ENCODE measurements around the gene TSC1.

DNA sequence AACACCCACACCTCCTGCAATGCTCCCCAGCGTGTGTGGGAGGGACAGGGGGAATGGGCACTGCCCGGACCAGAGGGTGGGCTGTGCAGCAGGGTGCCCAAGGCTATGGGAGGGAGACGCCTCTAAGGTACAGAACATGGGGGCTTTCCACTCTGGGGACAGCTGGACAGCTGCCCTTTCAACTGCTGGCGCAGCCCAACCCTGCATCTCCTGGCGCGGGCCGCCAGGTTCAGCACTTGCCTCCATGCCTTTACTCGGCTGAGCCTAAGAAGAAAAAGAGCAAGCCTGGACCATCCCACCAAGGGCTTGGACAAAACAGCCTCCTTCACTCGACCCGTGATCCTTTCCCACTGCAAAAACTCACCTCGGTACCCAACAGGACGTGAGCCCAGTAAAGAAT, 81.3 kb downstream of the TSC1 start:
- TF ChIP-seq EZH2 (IDR thresholded peaks at IDR 0.05; ENCODE audit: borderline replicate concordance, low read depth, low read length, poor library complexity, severe bottlenecking): no peak
- TF ChIP-seq, protein P1, sequence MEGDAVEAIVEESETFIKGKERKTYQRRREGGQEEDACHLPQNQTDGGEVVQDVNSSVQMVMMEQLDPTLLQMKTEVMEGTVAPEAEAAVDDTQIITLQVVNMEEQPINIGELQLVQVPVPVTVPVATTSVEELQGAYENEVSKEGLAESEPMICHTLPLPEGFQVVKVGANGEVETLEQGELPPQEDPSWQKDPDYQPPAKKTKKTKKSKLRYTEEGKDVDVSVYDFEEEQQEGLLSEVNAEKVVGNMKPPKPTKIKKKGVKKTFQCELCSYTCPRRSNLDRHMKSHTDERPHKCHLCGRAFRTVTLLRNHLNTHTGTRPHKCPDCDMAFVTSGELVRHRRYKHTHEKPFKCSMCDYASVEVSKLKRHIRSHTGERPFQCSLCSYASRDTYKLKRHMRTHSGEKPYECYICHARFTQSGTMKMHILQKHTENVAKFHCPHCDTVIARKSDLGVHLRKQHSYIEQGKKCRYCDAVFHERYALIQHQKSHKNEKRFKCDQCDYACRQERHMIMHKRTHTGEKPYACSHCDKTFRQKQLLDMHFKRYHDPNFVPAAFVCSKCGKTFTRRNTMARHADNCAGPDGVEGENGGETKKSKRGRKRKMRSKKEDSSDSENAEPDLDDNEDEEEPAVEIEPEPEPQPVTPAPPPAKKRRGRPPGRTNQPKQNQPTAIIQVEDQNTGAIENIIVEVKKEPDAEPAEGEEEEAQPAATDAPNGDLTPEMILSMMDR (conservative IDR thresholded peaks at IDR 0.05; ENCODE audit: low read depth, low read length): no peak

Measured in A673 (cell line).